ENCODE data around the gene ARFGAP1. TPM values are rescaled to one million over a fixed set of nuclear protein-coding genes. Genes with fewer than 3 reads are reported as not detected.
"Not testable (repeated sequence)": the region's sequence is repeated elsewhere in the genome, so short reads cannot be mapped to it uniquely, and the experiment has no call there.

Gene ARFGAP1
- total RNA-seq, 1 experiment from 2014 or later: 49.2 TPM

GRCh38 chr20:63244468-63244867 is 28.1 kb upstream of the ARFGAP1 start:
- no peaks in the 10 kb centered on the region for H3K27me3 ChIP-seq (ENCODE audit: low read length)
- H3K9me3 ChIP-seq (ENCODE audit: low read length): no peaks in the 10 kb centered on the region
- H3K79me2 ChIP-seq (ENCODE audit: low read length): no peaks in the 10 kb centered on the region
- H4K20me1 ChIP-seq (ENCODE audit: insufficient read depth, low read depth, low read length): no peaks in the 10 kb centered on the region
- H2AFZ ChIP-seq (ENCODE audit: low read length): no peak overlapping the region
- H3K9me2 ChIP-seq (replicated peaks; ENCODE audit: insufficient read depth, low read length): no peaks in the 10 kb centered on the region
- no peaks in the 10 kb centered on the region for H3K4me1 ChIP-seq (ENCODE audit: low read length)
- no peak overlapping the region for H3K9ac ChIP-seq (ENCODE audit: low read length)
- H3K4me3 ChIP-seq (ENCODE audit: low read length): no peak overlapping the region
- H3K36me3 ChIP-seq (ENCODE audit: insufficient read depth, low read length): no peaks in the 10 kb centered on the region
- H3K4me2 ChIP-seq (ENCODE audit: low read depth, low read length, poor library complexity, severe bottlenecking): no peak overlapping the region
- no peak overlapping the region for H3K27ac ChIP-seq (ENCODE audit: low read length)
- no peak for DNase-seq

GRCh38 chr20:63246490-63247288 is 25.9 kb upstream of the ARFGAP1 start:
- no peak for DNase-seq
- Histone ChIP-seq H3K27me3 (ENCODE audit: low read length) (no peaks in the 10 kb centered on the region), H4K20me1 (ENCODE audit: insufficient read depth, low read depth, low read length) (no peaks in the 10 kb centered on the region), H3K27ac (ENCODE audit: low read length) (no peak overlapping the region), H2AFZ (ENCODE audit: low read length) (no peak overlapping the region), H3K4me2 (ENCODE audit: low read depth, low read length, poor library complexity, severe bottlenecking) (no peak overlapping the region), H3K4me3 (ENCODE audit: low read length) (no peak overlapping the region), H3K36me3 (ENCODE audit: insufficient read depth, low read length) (no peaks in the 10 kb centered on the region), H3K79me2 (ENCODE audit: low read length) (no peaks in the 10 kb centered on the region), H3K9me3 (ENCODE audit: low read length) (no peaks in the 10 kb centered on the region), H3K9ac (ENCODE audit: low read length) (no peak overlapping the region), H3K9me2 (replicated peaks; ENCODE audit: insufficient read depth, low read length) (no peaks in the 10 kb centered on the region), H3K4me1 (ENCODE audit: low read length) (no peaks in the 10 kb centered on the region)

- no peak overlapping the region for H3K4me3 ChIP-seq (ENCODE audit: low read length)
- no peaks in the 10 kb centered on the region for H3K9me3 ChIP-seq (ENCODE audit: low read length)
- no peaks in the 10 kb centered on the region for H3K9me2 ChIP-seq (replicated peaks; ENCODE audit: insufficient read depth, low read length)
- no peaks in the 10 kb centered on the region for H4K20me1 ChIP-seq (ENCODE audit: insufficient read depth, low read depth, low read length)
- no peak overlapping the region for H3K4me2 ChIP-seq (ENCODE audit: low read depth, low read length, poor library complexity, severe bottlenecking)
- H2AFZ ChIP-seq (ENCODE audit: low read length): no peak overlapping the region
- no peak overlapping the region for H3K27ac ChIP-seq (ENCODE audit: low read length)
- no peak for DNase-seq
- H3K79me2 ChIP-seq (ENCODE audit: low read length): no peaks in the 10 kb centered on the region
- H3K36me3 ChIP-seq (ENCODE audit: insufficient read depth, low read length): no peaks in the 10 kb centered on the region
- no peaks in the 10 kb centered on the region for H3K27me3 ChIP-seq (ENCODE audit: low read length)
- H3K4me1 ChIP-seq (ENCODE audit: low read length): no peaks in the 10 kb centered on the region
- no peak overlapping the region for H3K9ac ChIP-seq (ENCODE audit: low read length)
Observed at GRCh38 chr20:63247671-63248228, 24.9 kb upstream of the ARFGAP1 start.

- no peak overlapping the region for H3K4me2 ChIP-seq (ENCODE audit: low read depth, low read length, poor library complexity, severe bottlenecking)
- DNase-seq: no peak
- no peak overlapping the region for H3K9ac ChIP-seq (ENCODE audit: low read length)
- H3K9me2 ChIP-seq (replicated peaks; ENCODE audit: insufficient read depth, low read length): no peaks in the 10 kb centered on the region
- no peaks in the 10 kb centered on the region for H3K4me1 ChIP-seq (ENCODE audit: low read length)
- H3K27ac ChIP-seq (ENCODE audit: low read length): no peak overlapping the region
- H2AFZ ChIP-seq (ENCODE audit: low read length): no peak overlapping the region
- no peaks in the 10 kb centered on the region for H4K20me1 ChIP-seq (ENCODE audit: insufficient read depth, low read depth, low read length)
- no peaks in the 10 kb centered on the region for H3K27me3 ChIP-seq (ENCODE audit: low read length)
- H3K9me3 ChIP-seq (ENCODE audit: low read length): no peaks in the 10 kb centered on the region
- H3K36me3 ChIP-seq (ENCODE audit: insufficient read depth, low read length): no peaks in the 10 kb centered on the region
- H3K4me3 ChIP-seq (ENCODE audit: low read length): no peak overlapping the region
- H3K79me2 ChIP-seq (ENCODE audit: low read length): no peaks in the 10 kb centered on the region
Observed at GRCh38 chr20:63248835-63249591, 23.6 kb upstream of the ARFGAP1 start.

- no peak overlapping the region for H3K27ac ChIP-seq (ENCODE audit: low read length)
- no peaks in the 10 kb centered on the region for H4K20me1 ChIP-seq (ENCODE audit: insufficient read depth, low read depth, low read length)
- no peak overlapping the region for H3K9ac ChIP-seq (ENCODE audit: low read length)
- H3K36me3 ChIP-seq (ENCODE audit: insufficient read depth, low read length): no peaks in the 10 kb centered on the region
- H3K9me2 ChIP-seq (replicated peaks; ENCODE audit: insufficient read depth, low read length): no peaks in the 10 kb centered on the region
- H3K79me2 ChIP-seq (ENCODE audit: low read length): no peaks in the 10 kb centered on the region
- no peaks in the 10 kb centered on the region for H3K4me1 ChIP-seq (ENCODE audit: low read length)
- no peaks in the 10 kb centered on the region for H3K27me3 ChIP-seq (ENCODE audit: low read length)
- no peak for DNase-seq
- H2AFZ ChIP-seq (ENCODE audit: low read length): no peak overlapping the region
- no peaks in the 10 kb centered on the region for H3K9me3 ChIP-seq (ENCODE audit: low read length)
- H3K4me3 ChIP-seq (ENCODE audit: low read length): no peak overlapping the region
- H3K4me2 ChIP-seq (ENCODE audit: low read depth, low read length, poor library complexity, severe bottlenecking): no peak overlapping the region
Observed at GRCh38 chr20:63249891-63250290, 22.7 kb upstream of the ARFGAP1 start.

- not testable (repeated sequence) for H3K79me2 ChIP-seq (ENCODE audit: low read length); H3K4me1 ChIP-seq (ENCODE audit: low read length); H3K27ac ChIP-seq (ENCODE audit: low read length); H3K9me2 ChIP-seq (replicated peaks; ENCODE audit: insufficient read depth, low read length); H3K36me3 ChIP-seq (ENCODE audit: insufficient read depth, low read length); H3K4me2 ChIP-seq (ENCODE audit: low read depth, low read length, poor library complexity, severe bottlenecking); H4K20me1 ChIP-seq (ENCODE audit: insufficient read depth, low read depth, low read length); H2AFZ ChIP-seq (ENCODE audit: low read length); H3K4me3 ChIP-seq (ENCODE audit: low read length); H3K9me3 ChIP-seq (ENCODE audit: low read length); H3K27me3 ChIP-seq (ENCODE audit: low read length); H3K9ac ChIP-seq (ENCODE audit: low read length)
- DNase-seq: peak; percentile 49
Observed at GRCh38 chr20:63251350-63251749, 21.3 kb upstream of the ARFGAP1 start.

- H3K4me1 ChIP-seq (ENCODE audit: low read length): no peaks in the 10 kb centered on the region
- H3K4me3 ChIP-seq (ENCODE audit: low read length): no peak overlapping the region
- no peak overlapping the region for H3K9ac ChIP-seq (ENCODE audit: low read length)
- H3K27ac ChIP-seq (ENCODE audit: low read length): no peak overlapping the region
- no peak for DNase-seq
- no peaks in the 10 kb centered on the region for H3K79me2 ChIP-seq (ENCODE audit: low read length)
- no peaks in the 10 kb centered on the region for H3K9me3 ChIP-seq (ENCODE audit: low read length)
- no peaks in the 10 kb centered on the region for H3K27me3 ChIP-seq (ENCODE audit: low read length)
- H2AFZ ChIP-seq (ENCODE audit: low read length): no peak overlapping the region
- no peak overlapping the region for H3K4me2 ChIP-seq (ENCODE audit: low read depth, low read length, poor library complexity, severe bottlenecking)
- no peaks in the 10 kb centered on the region for H4K20me1 ChIP-seq (ENCODE audit: insufficient read depth, low read depth, low read length)
- H3K9me2 ChIP-seq (replicated peaks; ENCODE audit: insufficient read depth, low read length): no peaks in the 10 kb centered on the region
- H3K36me3 ChIP-seq (ENCODE audit: insufficient read depth, low read length): no peaks in the 10 kb centered on the region
Observed at GRCh38 chr20:63252284-63252711, 20.3 kb upstream of the ARFGAP1 start.

- Histone ChIP-seq H3K4me2 (ENCODE audit: low read depth, low read length, poor library complexity, severe bottlenecking) (no peak overlapping the region), H3K36me3 (ENCODE audit: insufficient read depth, low read length) (no peaks in the 10 kb centered on the region)
- DNase-seq: no peak
Observed at GRCh38 chr20:63253065-63253437, 19.6 kb upstream of the ARFGAP1 start.

More at GRCh38 chr20:63253065-63253437, 19.6 kb upstream of the ARFGAP1 start:
- no peaks in the 10 kb centered on the region for H3K4me1 ChIP-seq (ENCODE audit: low read length)
- H3K79me2 ChIP-seq (ENCODE audit: low read length): no peaks in the 10 kb centered on the region
- no peaks in the 10 kb centered on the region for H3K27me3 ChIP-seq (ENCODE audit: low read length)
- H3K9me3 ChIP-seq (ENCODE audit: low read length): no peaks in the 10 kb centered on the region
- H3K9ac ChIP-seq (ENCODE audit: low read length): no peak overlapping the region
- H3K9me2 ChIP-seq (replicated peaks; ENCODE audit: insufficient read depth, low read length): no peaks in the 10 kb centered on the region
- H2AFZ ChIP-seq (ENCODE audit: low read length): no peak overlapping the region
- H3K4me3 ChIP-seq (ENCODE audit: low read length): no peak overlapping the region
- H3K27ac ChIP-seq (ENCODE audit: low read length): no peak overlapping the region
- H4K20me1 ChIP-seq (ENCODE audit: insufficient read depth, low read depth, low read length): no peaks in the 10 kb centered on the region

Data from Karpas-422 (cell line).